SK-N-SH treated with all-trans-retinoic acid at 6 μM for 48 hours (cell line): ENCODE results near the gene CCDC6.

Experiments used
- BACH2 ChIP-seq: fragments of 250-450 bp; sonication (Bioruptor Pico); IDR thresholded peaks from 2 replicates; pipeline ENCODE4 v1.9.0; 2021; ENCODE audit warnings: mild to moderate bottlenecking, borderline replicate concordance
- CREB5 ChIP-seq: fragments of 250-450 bp; sonication (Bioruptor Pico); IDR thresholded peaks from 2 replicates; pipeline ENCODE4 v1.5.1; 2020; ENCODE audit warnings: low read depth, mild to moderate bottlenecking, moderate library complexity
- CSDC2 ChIP-seq: fragments of 250-450 bp; sonication (Bioruptor Pico); IDR thresholded peaks from 2 replicates; pipeline ENCODE4 v1.5.0; 2020; ENCODE audit warnings: mild to moderate bottlenecking, moderate library complexity
- ISL1 ChIP-seq: fragments of 250-450 bp; sonication (Bioruptor Pico); IDR thresholded peaks from 2 replicates; pipeline ENCODE4 v2.1.2; 2022; ENCODE audit warnings: mild to moderate bottlenecking, moderate library complexity
- POU6F1 ChIP-seq: fragments of 250-450 bp; sonication (Bioruptor Pico); IDR thresholded peaks from 2 replicates; pipeline ENCODE4 v1.8.0; 2021; ENCODE audit warnings: low read depth, mild to moderate bottlenecking, moderate library complexity, borderline replicate concordance
- RARB ChIP-seq: fragments of 250-450 bp; sonication (Bioruptor Pico); IDR thresholded peaks from 2 replicates; pipeline ENCODE4 v1.8.0; 2021; ENCODE audit warnings: mild to moderate bottlenecking, moderate library complexity
- SNAI2 ChIP-seq: fragments of 250-450 bp; sonication (Bioruptor Pico); IDR thresholded peaks from 2 replicates; pipeline ENCODE4 v1.5.0; 2020; ENCODE audit warnings: mild to moderate bottlenecking, moderate library complexity
- ZC3H10 ChIP-seq: fragments of 250-450 bp; sonication (Bioruptor Pico); IDR thresholded peaks from 2 replicates; pipeline ENCODE4 v1.5.1; 2021; ENCODE audit warnings: mild to moderate bottlenecking, moderate library complexity
- ZFP3 ChIP-seq: fragments of 250-450 bp; sonication (Bioruptor Pico); IDR thresholded peaks from 2 replicates; pipeline ENCODE4 v1.5.0; 2020; ENCODE audit warnings: mild to moderate bottlenecking, moderate library complexity
- ZNF565 ChIP-seq: fragments of 450-650 bp; formaldehyde crosslinking; conservative IDR thresholded peaks from 2 replicates; pipeline ENCODE4 v1.5.0; 2020; ENCODE audit warnings: low read depth, mild to moderate bottlenecking, moderate library complexity

- no peak for TF ChIP-seq CREB5 (CRISPR knock-in tag)
- no peak for TF ChIP-seq ISL1
- no peak for TF ChIP-seq RARB (CRISPR knock-in tag)
- no peak for TF ChIP-seq BACH2 (CRISPR knock-in tag)
- no peak for TF ChIP-seq CSDC2 (CRISPR knock-in tag)
- TF ChIP-seq POU6F1 (CRISPR knock-in tag), result no peak
- TF ChIP-seq SNAI2, result no peak
- no peak for TF ChIP-seq ZC3H10 (CRISPR knock-in tag)
- no peak for TF ChIP-seq ZFP3 (CRISPR knock-in tag)
- no peak for TF ChIP-seq ZNF565 (CRISPR knock-in tag)
These were observed 83.2 kb downstream of the CCDC6 start for GRCh38 chr10:59823111-59823510.
